Subcutaneous adipose tissue (tissue), 4 donors: Measurements from ENCODE around the gene SYNPR. TPM values are rescaled to one million over a fixed set of nuclear protein-coding genes. Genes with fewer than 3 reads are reported as not detected.

Source experiments
- total RNA-seq, 4 donors: library from RNA; depleted of rRNA; stranded (reverse); fragments of >200 nt; gene quantifications; one replicate each; pipeline ENCODE4 v1.1.0, GENCODE V29; 2016
- TF ChIP-seq, protein P1 (sequence below): fragments of 450-650 bp; IDR thresholded peaks from one replicate; pipeline ENCODE4 v1.5.1; 2016; ENCODE audit warnings: low read depth, mild to moderate bottlenecking, control low read depth, antibody characterized with exemption, moderate library complexity

The SYNPR gene
- total RNA-seq, 4 donors from 2014 or later, result not detected

DNA sequence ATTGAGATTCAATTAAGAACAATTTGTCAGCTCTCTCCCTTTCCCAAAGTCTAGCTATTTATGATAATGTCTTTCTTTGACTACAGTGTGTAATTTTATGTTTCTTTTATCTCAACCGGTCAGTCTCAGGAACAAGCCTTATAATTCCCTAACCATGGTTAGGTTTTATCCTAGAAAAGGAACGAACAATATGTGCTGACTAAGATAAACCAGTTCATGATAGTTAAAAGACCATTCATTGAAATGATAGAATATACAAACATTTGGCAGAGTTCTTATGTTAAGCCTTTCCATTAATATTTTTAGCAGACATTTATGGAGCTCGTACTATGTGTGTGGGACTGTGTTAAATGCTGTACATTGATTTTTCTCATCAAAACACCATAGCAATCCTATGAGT is 106.3 kb downstream of the SYNPR start:
- TF ChIP-seq, protein P1, sequence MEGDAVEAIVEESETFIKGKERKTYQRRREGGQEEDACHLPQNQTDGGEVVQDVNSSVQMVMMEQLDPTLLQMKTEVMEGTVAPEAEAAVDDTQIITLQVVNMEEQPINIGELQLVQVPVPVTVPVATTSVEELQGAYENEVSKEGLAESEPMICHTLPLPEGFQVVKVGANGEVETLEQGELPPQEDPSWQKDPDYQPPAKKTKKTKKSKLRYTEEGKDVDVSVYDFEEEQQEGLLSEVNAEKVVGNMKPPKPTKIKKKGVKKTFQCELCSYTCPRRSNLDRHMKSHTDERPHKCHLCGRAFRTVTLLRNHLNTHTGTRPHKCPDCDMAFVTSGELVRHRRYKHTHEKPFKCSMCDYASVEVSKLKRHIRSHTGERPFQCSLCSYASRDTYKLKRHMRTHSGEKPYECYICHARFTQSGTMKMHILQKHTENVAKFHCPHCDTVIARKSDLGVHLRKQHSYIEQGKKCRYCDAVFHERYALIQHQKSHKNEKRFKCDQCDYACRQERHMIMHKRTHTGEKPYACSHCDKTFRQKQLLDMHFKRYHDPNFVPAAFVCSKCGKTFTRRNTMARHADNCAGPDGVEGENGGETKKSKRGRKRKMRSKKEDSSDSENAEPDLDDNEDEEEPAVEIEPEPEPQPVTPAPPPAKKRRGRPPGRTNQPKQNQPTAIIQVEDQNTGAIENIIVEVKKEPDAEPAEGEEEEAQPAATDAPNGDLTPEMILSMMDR, result no peak

DNA sequence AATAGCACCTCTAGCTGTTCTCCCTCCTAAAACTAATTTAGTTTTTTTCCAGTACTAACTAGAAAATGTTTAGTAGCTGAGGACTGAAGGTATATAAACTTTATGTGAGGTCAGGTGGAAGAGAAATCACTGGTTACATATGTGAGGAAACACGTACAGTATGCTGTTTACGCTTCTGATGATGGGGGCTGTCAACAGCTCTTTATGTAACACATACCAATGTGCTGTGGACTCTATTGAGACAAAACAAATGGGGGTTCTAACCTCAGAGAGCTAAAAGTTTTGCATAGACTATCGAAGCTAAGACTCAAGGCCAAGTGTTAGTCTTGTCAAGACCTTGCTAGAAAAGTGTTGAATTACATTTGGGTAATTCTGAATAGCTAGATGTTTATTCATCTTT is 107.5 kb downstream of the SYNPR start:
- TF ChIP-seq, protein P1, result no peak

DNA sequence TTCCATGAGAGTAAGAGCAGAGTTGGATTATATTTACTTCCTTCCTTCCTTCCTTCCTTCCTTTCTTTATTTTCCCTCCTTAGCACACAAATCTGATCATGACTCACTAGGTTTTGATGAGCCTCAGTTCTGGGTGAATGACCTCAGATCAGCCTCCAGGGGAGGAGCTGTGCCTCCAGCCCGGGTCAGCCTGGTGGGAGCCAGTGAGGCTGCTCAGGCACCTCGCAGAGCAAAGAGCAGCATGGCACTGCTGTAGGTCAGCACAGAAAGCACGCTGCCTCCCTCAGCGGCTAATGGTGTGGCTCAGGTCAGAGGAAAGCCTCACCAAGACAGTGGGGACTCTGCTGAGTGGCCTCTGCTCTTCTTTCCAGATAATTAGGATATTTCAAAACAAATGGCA is 108.5 kb downstream of the SYNPR start:
- TF ChIP-seq, protein P1, result no peak

DNA sequence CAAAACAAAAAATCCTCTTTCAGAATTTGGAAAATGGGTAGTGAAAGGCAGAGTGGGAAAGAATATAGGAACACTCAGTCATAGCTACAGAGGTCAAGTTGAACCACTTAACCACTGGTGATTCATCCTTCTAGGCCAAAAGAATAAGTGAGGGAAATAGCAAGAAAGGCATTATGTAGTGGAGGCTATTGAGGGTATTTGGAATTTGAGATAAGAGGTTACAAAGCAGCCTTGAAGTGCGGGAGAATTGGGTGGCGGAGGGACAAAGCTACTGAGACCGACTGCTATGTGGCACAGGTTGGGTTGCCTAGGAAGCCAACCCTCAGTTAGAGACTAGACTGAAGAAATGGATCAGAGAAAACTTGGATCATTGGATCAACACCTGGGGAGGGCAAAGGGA is 109.5 kb downstream of the SYNPR start:
- TF ChIP-seq, protein P1, result no peak

DNA sequence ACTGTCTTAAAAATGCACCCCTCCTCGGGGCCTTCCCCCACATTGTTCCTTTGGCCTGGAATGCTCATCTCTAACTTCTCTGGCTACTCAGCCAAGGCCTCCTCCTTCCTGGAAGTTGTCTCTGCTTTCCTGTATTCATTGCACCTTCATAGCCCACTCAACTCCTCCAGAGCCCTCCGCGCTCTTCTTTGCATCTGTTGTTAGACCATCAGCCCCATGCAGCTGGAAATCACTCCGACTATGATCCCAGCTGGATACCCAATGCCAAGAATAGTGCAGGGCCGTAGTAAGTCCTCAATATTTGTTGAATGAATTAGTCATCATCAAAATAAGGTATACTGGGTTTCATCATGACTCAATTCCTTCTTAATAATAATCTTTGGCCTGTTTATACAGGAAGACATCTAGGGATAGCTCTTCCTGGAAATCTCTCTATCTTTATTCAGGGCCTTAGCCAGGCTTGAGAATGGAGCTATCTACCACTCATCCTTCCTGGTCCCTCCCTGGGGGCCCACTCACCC is 112.7 kb downstream of the SYNPR start:
- TF ChIP-seq, protein P1, result no peak

DNA sequence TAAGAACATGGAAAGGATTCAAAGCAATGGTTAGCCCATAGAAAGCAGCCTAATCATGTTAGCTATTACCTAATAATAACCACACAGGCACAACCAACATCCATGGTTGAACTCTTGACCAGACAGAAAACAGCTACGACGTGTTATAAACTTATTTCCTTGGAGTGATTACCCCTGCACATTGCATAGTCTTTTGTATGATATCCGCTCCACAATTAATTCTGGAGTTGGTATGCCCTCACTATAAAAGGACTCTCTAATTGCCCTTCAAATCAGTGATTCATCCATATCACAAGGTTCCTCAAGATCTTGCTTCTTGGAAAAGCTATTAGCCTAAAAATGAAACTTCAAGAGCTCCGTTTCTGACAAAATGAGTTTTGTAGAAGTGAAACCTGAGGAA is 117.9 kb downstream of the SYNPR start:
- TF ChIP-seq, protein P1, result no peak

DNA sequence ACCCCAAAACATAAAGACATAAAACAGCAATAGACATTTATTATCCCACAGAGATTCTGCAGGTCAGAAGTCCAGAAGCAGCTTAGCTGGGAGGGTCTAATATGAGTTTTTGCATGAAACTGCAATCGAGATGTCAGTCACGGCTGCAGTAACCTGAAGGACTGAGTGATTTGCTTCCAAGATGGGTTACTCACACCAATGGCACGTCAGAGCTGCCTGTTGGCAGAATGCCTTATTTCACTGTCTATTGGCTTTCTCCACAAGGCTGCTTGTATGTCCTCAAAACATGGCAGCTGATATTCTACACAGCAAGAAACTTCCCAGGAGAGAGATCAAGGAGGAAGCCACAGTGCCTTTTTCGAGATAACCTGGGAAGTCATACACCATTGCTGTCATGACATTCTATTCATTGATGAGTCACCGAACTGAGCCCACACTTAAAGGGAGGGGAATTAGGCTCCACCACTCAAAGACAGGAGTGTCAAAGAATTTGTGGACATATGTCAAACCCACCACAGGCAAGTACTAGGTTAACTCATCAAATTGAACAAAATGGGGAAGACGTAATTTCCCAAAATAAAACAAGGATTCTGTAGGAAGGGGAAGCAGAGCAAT is 122.2 kb downstream of the SYNPR start:
- TF ChIP-seq, protein P1, result no peak
